ENCODE measurements around the gene SULT1A3.
"Not testable (repeated sequence)": the region's sequence is repeated elsewhere in the genome, so short reads cannot be mapped to it uniquely, and the experiment has no call there.

SULT1A3 gene

GRCh38 chr16:30199049-30199448, at the start of gene SULT1A3:
Gene SULT1A3, plus strand, starts transcription at chr16:30199255. Its CDS starts 1,474 bp downstream, at chr16:30200729.
- not testable (repeated sequence) for DNase-seq (ENCODE audit: low read depth)

GRCh38 chr16:30151091-30151490, 48.0 kb upstream of the SULT1A3 start:
- no peak for DNase-seq (ENCODE audit: low read depth)

DNA sequence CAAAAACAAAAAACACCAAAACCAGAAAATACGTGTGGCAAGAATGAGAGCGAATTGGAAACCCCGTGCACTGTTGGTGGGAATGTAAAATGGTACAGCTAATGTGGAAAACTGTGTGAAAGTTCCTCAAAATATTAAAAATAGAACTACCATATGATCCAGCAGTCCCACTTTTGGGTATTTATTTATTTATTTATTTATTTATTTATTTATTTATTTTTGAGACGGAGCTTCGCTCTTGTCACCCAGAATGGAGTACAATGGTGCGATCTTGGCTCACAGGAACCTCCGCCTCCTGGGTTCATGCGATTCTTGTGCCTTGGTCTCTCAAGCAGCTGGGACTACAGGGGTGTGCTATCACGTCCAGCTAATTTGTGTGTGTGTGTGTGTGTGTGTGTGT, 46.5 kb upstream of the SULT1A3 start:
- DNase-seq (ENCODE audit: low read depth) = no peak

DNA sequence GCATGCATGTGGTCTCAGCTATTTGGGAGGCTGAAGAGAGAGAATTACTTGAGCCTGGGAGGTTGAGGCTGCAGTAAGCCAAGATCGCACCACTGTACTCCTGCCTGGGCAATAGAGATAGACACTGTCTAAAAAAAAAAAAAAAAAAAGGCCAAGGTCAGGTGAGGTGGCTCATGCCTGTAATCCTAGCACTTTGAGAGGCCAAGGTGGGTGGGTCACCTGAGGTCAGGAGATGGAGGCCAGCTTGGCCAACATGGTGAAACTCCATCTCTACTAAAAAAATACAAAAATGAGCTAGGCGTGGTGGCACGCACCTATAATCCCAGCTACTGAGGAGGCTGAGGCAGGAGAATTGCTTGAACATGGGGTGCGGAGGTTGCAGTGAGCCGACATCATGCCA, 43.9 kb upstream of the SULT1A3 start:
- DNase-seq (ENCODE audit: low read depth) = no peak

- no peak for DNase-seq (ENCODE audit: low read depth)
These were observed 41.8 kb upstream of the SULT1A3 start for GRCh38 chr16:30157214-30157613.

DNA sequence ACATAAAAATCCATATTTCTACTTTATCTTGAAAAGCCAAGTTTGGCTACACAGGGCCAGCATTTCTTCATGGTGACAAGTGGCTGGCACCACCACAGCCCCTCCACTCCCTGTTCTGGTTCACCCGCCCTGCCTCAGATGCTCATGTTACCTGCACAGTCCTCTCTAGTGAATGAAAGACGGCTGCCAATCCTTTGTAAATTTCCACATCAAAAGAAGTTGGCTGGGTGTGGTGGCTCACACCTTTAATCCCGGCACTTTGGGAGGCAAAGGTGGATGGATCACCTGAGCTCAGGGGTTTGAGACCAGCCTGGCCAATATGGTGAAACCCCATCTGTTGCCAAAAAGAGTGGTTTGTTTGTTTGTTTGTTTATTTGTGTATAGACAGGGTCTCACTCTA, 35.5 kb upstream of the SULT1A3 start:
- DNase-seq (ENCODE audit: low read depth) = no peak

DNA sequence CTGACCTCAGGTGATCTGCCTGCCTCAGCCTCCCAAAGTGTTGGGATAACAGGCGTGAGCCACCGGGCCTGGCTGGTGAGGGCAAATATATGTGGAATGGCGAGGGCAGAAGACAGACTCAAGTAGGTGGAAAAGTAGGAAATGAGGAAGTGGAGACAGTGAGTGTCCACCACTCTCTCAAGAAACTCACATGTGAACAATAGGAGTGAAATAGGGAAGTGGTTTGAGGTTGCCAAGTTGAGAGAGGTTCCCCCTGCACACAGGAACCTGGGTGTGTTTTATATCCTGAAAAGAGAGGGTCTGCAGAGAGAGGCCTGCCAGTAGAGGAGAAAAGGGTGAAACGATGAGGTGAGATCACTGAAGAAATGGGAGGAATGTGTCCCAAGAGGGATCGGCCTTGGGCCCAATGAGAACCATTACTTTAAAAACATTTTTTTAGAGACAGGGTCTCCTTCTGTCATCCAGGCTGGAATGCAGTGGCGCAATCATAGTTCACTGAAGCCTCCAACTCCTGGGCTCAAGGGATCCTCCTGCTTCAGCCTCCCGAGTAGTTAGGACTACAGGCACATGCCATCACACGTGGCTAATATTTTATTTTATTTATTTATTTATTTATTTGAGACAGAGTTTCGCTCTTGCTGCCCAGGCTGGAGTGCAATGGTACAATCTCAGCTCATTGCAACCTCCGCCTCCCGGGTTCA, 32.7 kb upstream of the SULT1A3 start:
- no peak for DNase-seq (ENCODE audit: low read depth)

- DNase-seq (ENCODE audit: low read depth) = not testable (repeated sequence)
These were observed 30.3 kb upstream of the SULT1A3 start for GRCh38 chr16:30168746-30169145.

GRCh38 chr16:30169416-30169815, 29.6 kb upstream of the SULT1A3 start:
- not testable (repeated sequence) for DNase-seq (ENCODE audit: low read depth)

DNA sequence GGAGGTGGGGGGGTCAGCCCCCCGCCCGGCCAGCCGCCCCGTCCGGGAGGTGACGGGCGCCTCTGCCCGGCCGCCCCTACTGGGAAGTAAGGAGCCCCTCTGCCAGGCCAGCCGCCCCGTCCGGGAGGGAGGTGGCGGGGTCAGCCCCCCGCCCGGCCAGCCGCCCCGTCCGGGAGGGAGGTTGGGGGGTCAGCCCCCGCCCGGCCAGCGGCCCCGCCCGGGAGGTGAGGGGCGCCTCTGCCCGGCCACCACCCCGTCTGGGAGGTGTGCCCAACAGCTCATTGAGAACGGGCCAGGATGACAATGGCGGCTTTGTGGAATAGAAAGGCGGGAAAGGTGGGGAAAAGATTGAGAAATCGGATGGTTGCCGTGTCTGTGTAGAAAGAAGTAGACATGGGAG, 28.9 kb upstream of the SULT1A3 start:
- not testable (repeated sequence) for DNase-seq (ENCODE audit: low read depth)

- DNase-seq (ENCODE audit: low read depth) = no peak
These were observed 26.0 kb upstream of the SULT1A3 start for GRCh38 chr16:30173054-30173453.

DNA sequence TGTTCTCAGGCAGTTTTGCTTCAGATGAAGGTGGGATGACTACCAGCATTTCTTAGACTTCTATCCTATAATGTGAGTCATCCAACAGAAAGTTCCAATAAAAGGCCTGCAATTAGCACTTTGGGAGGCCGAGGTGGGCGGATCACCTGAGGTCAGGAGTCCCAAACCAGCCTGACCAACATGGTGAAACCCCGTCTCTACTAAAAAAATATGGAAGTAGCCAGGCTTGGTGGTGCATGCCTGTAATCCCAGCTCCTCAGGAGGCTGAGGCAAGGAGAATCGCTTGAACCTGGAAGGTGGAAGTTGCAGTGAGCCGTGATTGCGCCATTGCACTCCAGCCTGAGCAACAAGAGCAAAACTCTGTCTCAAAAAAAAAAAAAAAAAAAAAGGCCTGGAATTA, 22.2 kb upstream of the SULT1A3 start:
- DNase-seq (ENCODE audit: low read depth) = not testable (repeated sequence)

- DNase-seq (ENCODE audit: low read depth) = no peak
These were observed 19.9 kb upstream of the SULT1A3 start for GRCh38 chr16:30179195-30179594.

DNA sequence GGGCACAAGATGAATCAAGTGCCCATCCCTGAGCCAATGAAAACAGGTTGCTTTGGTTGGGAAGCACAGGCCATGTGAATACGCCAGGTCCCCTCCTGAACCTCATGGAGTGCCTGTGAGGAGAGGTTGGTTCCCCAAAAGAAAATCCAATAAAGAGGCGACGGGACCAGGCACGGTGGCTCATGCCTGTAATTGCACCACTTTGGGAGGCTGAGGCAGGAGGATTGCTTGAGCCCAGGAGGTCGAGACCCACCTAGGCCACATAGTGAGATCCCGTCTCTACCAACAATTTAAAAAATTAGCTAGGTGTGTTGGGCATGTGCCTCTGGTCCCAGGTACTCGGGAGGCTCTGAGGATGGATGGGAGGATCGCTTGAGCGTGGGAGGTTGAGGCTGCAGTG, 19.1 kb upstream of the SULT1A3 start:
- no peak for DNase-seq (ENCODE audit: low read depth)

- DNase-seq (ENCODE audit: low read depth) = no peak
These were observed 18.3 kb upstream of the SULT1A3 start for GRCh38 chr16:30180741-30181140.

DNA sequence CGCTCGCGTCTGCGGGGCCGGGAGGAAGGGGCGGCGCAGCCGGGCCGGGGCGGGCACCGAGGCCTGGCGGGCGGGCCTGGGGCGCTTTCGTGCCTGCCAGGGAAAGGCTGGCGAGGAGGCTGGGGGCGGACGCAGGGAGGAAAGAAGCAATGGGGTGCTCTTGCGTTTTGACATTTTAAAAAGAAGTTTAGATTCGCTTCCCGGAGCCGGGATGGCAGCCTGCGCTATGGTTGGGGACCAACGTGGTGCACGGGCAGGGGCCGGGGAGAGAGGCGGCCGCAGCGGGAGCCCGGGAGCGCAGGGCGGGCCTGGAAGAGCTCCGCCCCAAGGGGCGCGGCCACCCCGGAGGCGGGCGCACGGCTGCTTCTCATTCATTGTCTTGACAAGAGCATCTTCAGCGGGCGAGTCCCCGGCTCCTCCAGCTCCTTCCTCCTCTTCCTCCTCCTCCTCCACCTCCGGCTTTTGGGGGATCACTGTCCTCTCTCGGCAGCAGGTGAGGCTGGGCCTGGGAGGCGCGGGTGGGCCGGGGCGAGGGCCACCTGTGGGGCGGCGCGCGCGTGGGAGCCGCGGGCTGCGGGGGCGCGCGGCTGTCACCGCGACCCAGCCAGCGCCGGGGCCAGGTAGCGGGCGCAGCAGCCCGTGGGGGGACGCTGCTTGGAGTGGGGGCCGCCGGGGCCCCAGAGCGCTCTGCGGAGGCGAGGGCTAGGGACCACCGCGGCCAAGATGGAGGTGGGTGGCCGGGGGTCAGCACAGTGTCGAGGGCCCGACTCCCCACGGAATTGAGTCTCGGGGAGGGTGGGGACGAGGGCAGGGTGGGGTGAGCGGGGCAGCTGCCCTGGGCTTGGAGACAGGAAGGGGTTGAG, 15.6 kb upstream of the SULT1A3 start, which contains the start of gene CORO1A:
Gene CORO1A, plus strand, starts transcription at position 370 of the 863 bp plus-strand sequence. CDS start 1,608 bp downstream, outside the sequence.
- DNase-seq (ENCODE audit: low read depth) = peak; percentile 70

- peak; percentile 36 for DNase-seq (ENCODE audit: low read depth)
These were observed 14.8 kb upstream of the SULT1A3 start for GRCh38 chr16:30184096-30184890.

DNA sequence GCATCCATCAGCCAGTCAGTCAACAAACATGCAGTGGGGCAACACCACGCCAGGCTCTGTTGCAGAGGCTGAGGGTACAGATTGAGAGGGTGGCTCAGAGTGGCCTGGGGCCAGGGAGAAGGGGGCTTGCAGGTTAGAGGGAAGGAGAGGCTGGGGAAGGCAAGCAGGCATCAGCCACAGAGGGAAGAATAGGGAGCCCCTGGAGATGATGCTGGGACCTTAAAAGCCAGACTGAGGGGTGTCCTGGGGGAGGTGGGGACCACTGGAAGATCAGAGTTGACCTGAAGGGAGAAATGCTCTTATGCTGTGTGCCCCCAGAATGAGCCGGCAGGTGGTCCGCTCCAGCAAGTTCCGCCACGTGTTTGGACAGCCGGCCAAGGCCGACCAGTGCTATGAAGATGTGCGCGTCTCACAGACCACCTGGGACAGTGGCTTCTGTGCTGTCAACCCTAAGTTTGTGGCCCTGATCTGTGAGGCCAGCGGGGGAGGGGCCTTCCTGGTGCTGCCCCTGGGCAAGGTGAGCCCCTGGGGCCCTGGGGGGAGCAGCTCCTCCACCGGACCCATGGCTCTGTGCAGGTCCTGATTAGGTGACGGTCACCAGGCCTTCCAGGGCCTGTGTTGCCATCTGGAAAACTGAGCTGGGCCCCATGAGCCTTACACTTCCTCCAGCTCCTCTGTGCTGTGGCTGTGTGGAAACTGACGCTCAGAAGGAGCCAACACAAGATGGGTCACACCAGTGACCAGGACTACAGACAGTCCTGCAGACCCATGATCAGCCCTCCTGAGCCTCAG, 14.0 kb upstream of the SULT1A3 start:
- no peak for DNase-seq (ENCODE audit: low read depth)

DNA sequence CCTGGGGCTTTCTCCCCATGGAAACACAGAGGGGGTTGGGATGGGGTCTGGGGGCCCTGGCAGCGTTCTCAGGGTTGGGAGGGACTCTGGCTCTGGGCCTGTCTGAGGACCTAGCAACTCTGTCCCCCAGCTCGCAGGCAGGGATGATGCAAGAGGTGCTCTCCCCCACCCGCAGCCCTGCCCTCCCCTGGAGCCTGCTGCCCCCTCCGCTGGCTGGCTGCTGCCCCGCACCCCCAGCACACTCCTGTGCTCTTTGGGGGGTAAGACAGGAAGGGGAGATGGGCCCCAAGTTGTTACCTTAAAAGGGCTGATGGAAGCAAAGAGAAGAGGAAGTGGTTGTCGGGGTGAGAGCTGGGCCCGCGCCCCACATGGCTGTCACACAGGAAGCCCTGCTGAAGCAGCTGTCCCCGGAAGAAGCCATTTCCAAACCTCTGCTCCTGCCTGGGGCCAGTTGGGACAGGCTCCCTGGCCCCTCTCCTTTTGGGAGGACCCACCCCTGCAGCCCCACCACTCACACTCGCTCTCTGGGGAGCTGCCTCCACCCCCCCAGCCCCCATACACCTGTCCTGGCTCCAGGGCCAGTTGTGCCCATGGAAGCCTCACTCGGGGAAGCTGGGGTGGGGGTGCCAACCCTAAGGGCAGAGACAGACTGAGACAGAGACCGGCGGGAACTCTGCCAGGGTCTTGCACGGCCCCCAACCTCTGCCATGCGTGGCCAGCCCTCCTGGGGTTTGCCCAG, 13.2 kb upstream of the SULT1A3 start:
- peak; percentile 57 for DNase-seq (ENCODE audit: low read depth)

GRCh38 chr16:30186444-30186781, 12.6 kb upstream of the SULT1A3 start:
- DNase-seq (ENCODE audit: low read depth) = no peak
